K562 (cell line): ENCODE measurements around the gene NDUFAF5. TPM values are rescaled to one million over a fixed set of nuclear protein-coding genes. Genes with fewer than 3 reads are reported as not detected.

Experiments
- ATAC-seq: fragments of 200-7000 bp; cut with Tn5 transposase; 3 replicates; pipeline ENCODE4 v1.9.1; 2020; ENCODE audit warnings: moderate library complexity
- BruUV-seq: library from RNA; stranded (reverse); fragments of 400-500 nt; replicated peaks from 2 replicates; lab custom pipeline; 2021; lab: Mats Ljungman, UMichigan
- CTCF ChIA-PET: fragments of 300-600 bp; formaldehyde crosslinking; extraction: SDS; loops from one replicate; lab custom pipeline; 2021; ENCODE audit warnings: low intra/inter-chr PET ratio; lab: Yijun Ruan, JAX
- POLR2A ChIA-PET: fragments of 300-600, 350-650 bp; sonication (Branson Sonifier 250); formaldehyde crosslinking; extraction: SDS; loops from one replicate; lab custom pipeline; 2021; ENCODE audit warnings: antibody characterized with exemption, inconsistent platforms; lab: Yijun Ruan, JAX
- DNase-seq, 4 experiments: peaks; one replicate each; pipeline versions ENCODE4 v3.0.0 to v3.0.0-alpha.2; 2011 to 2018; ENCODE audit warnings: low spot score in 3 of 4, mixed read lengths in 3 of 4; ENCODE audit errors: extremely low read depth in 1 of 4
- FAIRE-seq: peaks from 2 replicates; lab custom pipeline; 2011; peaks lifted over from hg19 to GRCh38; lab: Jason Lieb, UNC
- H2AFZ ChIP-seq: 2 replicates; pipeline ENCODE4 v1.6.0; 2011; ENCODE audit warnings: low read depth, low read length, control low read depth, inconsistent platforms
- H3K27ac ChIP-seq: fragments of 200-600 bp; 3 replicates; pipeline ENCODE4 v1.8.0; 2011; ENCODE audit warnings: low read depth, mild to moderate bottlenecking, control low read depth, inconsistent platforms, low read length, moderate library complexity, mixed read lengths; ENCODE audit errors: extremely low read depth
- H3K27me3 ChIP-seq, 2 experiments: fragments of 300-600 bp in 1 of 2; 2 replicates in 1 of 2; 3 replicates in 1 of 2; pipeline versions ENCODE4 v1.6.0 to v1.8.0; 2011; ENCODE audit warnings: inconsistent platforms in 2 of 2, low read length in 2 of 2, mild to moderate bottlenecking in 1 of 2, mixed read lengths in 1 of 2, moderate library complexity in 1 of 2; ENCODE audit not compliant: control insufficient read depth in 2 of 2, insufficient read depth in 2 of 2
- H3K36me3 ChIP-seq: fragments of 300-600 bp; 3 replicates; pipeline ENCODE4 v1.8.0; 2011; ENCODE audit warnings: mild to moderate bottlenecking, low read length, inconsistent platforms; ENCODE audit not compliant: control insufficient read depth, insufficient read depth
- H3K4me1 ChIP-seq, 2 experiments: fragments of 200-600 bp in 1 of 2; replicated peaks in 1 of 2; 2 replicates in 1 of 2; 3 replicates in 1 of 2; pipeline versions ENCODE4 v1.5.1 to v1.8.0; 2011; ENCODE audit warnings: inconsistent platforms in 2 of 2, low read length in 2 of 2, mild to moderate bottlenecking in 1 of 2, mixed read lengths in 1 of 2, moderate library complexity in 1 of 2; ENCODE audit not compliant: control insufficient read depth in 2 of 2, insufficient read depth in 2 of 2
- H3K4me2 ChIP-seq: 2 replicates; pipeline ENCODE4 v1.6.1; 2011; ENCODE audit warnings: low read length, control low read depth, inconsistent platforms, mixed read lengths; ENCODE audit not compliant: insufficient read depth
- H3K4me3 ChIP-seq: fragments of 200-600 bp; sonication (generic), shearing (Covaris generic); 2 replicates; pipeline ENCODE4 v1.5.1; 2016; ENCODE audit warnings: control low read depth, inconsistent platforms
- H3K79me2 ChIP-seq: fragments of 200-600 bp; 3 replicates; pipeline ENCODE4 v1.8.0; 2011; ENCODE audit warnings: low read length, inconsistent platforms; ENCODE audit not compliant: control insufficient read depth, insufficient read depth
- H3K9ac ChIP-seq, 2 experiments: 2 replicates each; pipeline versions ENCODE4 v1.6.0 to v1.6.1; 2011; ENCODE audit warnings: low read depth in 2 of 2, low read length in 2 of 2, control low read depth in 1 of 2, inconsistent platforms in 1 of 2, mild to moderate bottlenecking in 1 of 2, mixed read lengths in 1 of 2; ENCODE audit not compliant: insufficient read depth in 1 of 2
- H3K9me1 ChIP-seq: one replicate; pipeline ENCODE4 v1.6.0; 2011; ENCODE audit warnings: inconsistent platforms, mild to moderate bottlenecking, low read length, moderate library complexity; ENCODE audit not compliant: control insufficient read depth, insufficient read depth
- H3K9me3 ChIP-seq: replicated peaks from 2 replicates; pipeline ENCODE4 v1.5.1; 2011; ENCODE audit warnings: low read depth, low read length, inconsistent platforms; ENCODE audit not compliant: control insufficient read depth, insufficient read depth
- H4K20me1 ChIP-seq: replicated peaks from 2 replicates; pipeline ENCODE4 v1.6.1; 2011; ENCODE audit warnings: low read length, inconsistent platforms, mixed read lengths; ENCODE audit not compliant: control insufficient read depth, insufficient read depth
- SLC30A9 ChIP-seq: fragments of 250-450 bp; sonication (Bioruptor Pico); IDR thresholded peaks from 2 replicates; pipeline ENCODE4 v1.8.0; 2022; ENCODE audit warnings: mild to moderate bottlenecking, moderate library complexity
- SRSF9 ChIP-seq: fragments of 200-400 bp; formaldehyde crosslinking; IDR thresholded peaks from 2 replicates; pipeline ENCODE4 v1.6.1; 2017; ENCODE audit warnings: low read depth, low read length, borderline replicate concordance
- TBP ChIP-seq: optimal IDR thresholded peaks from 2 replicates; pipeline ENCODE3; 2011; ENCODE audit warnings: low read depth, low read length, improper control_type of control experiment
- TCF15 ChIP-seq: fragments of 250-450 bp; sonication (Bioruptor Pico); IDR thresholded peaks from 2 replicates; pipeline ENCODE4 v1.8.0; 2022; ENCODE audit warnings: moderate library complexity, mild to moderate bottlenecking, inconsistent platforms
- ZFP30 ChIP-seq: fragments of 250-450 bp; sonication (Bioruptor Pico); IDR thresholded peaks from 2 replicates; pipeline ENCODE4 v1.8.0; 2022; ENCODE audit warnings: moderate library complexity, mild to moderate bottlenecking, inconsistent platforms, borderline replicate concordance
- ZNF316 ChIP-seq: fragments of 450-650 bp; IDR thresholded peaks from 2 replicates; pipeline ENCODE4 v1.6.1; 2016
- ZSCAN29 ChIP-seq: fragments of 450-650 bp; IDR thresholded peaks from 2 replicates; pipeline ENCODE4 v1.6.1; 2017
- WGBS: fragments of 100-300 bp; shearing (Covaris generic); methylation state at CpG from one replicate; pipeline ENCODE4 v1.1.6; 2016; ENCODE audit warnings: low coverage, mixed read lengths; ENCODE audit not compliant: insufficient coverage; ENCODE audit errors: missing lambda C conversion rate; 5-methylcytosine and 5-hydroxymethylcytosine counted together
- in situ Hi-C: fragments of 300-500 bp; cut with MboI; formaldehyde crosslinking; loops from 4 replicates; pipeline ENCODE4 v1.15.0; 2018; ENCODE audit warnings: inconsistent platforms, mixed read lengths
- intact Hi-C: fragments of 100-400 bp; cut with micrococcal nuclease; formaldehyde crosslinking; loops from 2 replicates; pipeline ENCODE4 v1.14.2; 2022
- polyA plus RNA-seq, 8 experiments: library from polyadenylated mRNA; depleted of rRNA in 4 of 8; stranded (reverse) in 5 of 8; unstranded in 3 of 8; fragments of >200 nt; fragmentation: Nextera tagmentation in 2 of 8; fragmentation: Illumina TruSeq in 1 of 8; extraction: Ambion mirVana in 2 of 8; extraction: Trizol in 1 of 8; gene quantifications; 2 replicates each; pipeline versions ENCODE4 v1.2.1 to v1.2.3, GENCODE V29; 2011 to 2014; ENCODE audit warnings: inconsistent platforms in 1 of 8, missing spikeins in 1 of 8
- total RNA-seq, 7 experiments: library from RNA; depleted of rRNA in 6 of 7; stranded (reverse); fragments of >200 nt in 6 of 7; fragmentation: Illumina TruSeq in 2 of 7; extraction: Trizol in 2 of 7; gene quantifications; 2 replicates each; pipeline versions ENCODE4 v1.2.1 to v1.2.3, GENCODE V29; 2011 to 2021; ENCODE audit warnings: low replicate concordance in 1 of 7
- TF ChIP-seq, protein P1 (sequence below): fragments of 150-350 bp; IDR thresholded peaks from 2 replicates; pipeline ENCODE4 v1.6.1; 2014; ENCODE audit warnings: low read depth, mild to moderate bottlenecking, low read length, borderline replicate concordance
- TF ChIP-seq, protein P2 (sequence below), 2 experiments: fragments of 250-450 bp in 1 of 2; fragments of 450-650 bp in 1 of 2; sonication (Bioruptor Pico) in 1 of 2; IDR thresholded peaks; 2 replicates each; pipeline versions ENCODE4 v1.6.1 to v1.8.0; 2016 to 2021; ENCODE audit warnings: mild to moderate bottlenecking in 2 of 2, moderate library complexity in 2 of 2, missing compliant biosample characterization in 1 of 2, missing genetic modification characterization in 1 of 2

The NDUFAF5 gene
- total and polyA plus RNA-seq, 9 of the 15 experiments (the other 6 are each of a cell fraction or from before 2014, with no cell fraction given), result 17.2 to 33.1 (median 27.3) TPM

- Histone ChIP-seq H3K27me3 (no peaks in the 10 kb centered on the region), H3K9ac (no peak overlapping the region), H3K4me2 (no peak overlapping the region), H3K36me3 (peaks cover 83% of the 10 kb centered on the region; the same call in 2 of the 3 replicates), H3K79me2 (no peaks in the 10 kb centered on the region), H3K9me1 (no peaks in the 10 kb centered on the region), H3K4me1 (no peaks in the 10 kb centered on the region), H4K20me1 (no peaks in the 10 kb centered on the region), H2AFZ (no peak overlapping the region), H3K27ac (no peak overlapping the region), H3K4me3 (no peak overlapping the region), H3K9me3 (no peaks in the 10 kb centered on the region)
- ATAC-seq (no peak), DNase-seq (no peak), FAIRE-seq (no peak)
- in situ Hi-C loops, result no loop called here
- POLR2A ChIA-PET, result no interaction called here
- CTCF ChIA-PET, result no interaction called here
- TF ChIP-seq ZNF316 (peak; percentile 58), TBP (no peak), SRSF9 (no peak)
- intact Hi-C loops, result no loop called here
- BruUV-seq, result no TSS peak
These were observed 25.6 kb downstream of the NDUFAF5 start for GRCh38 chr20:13810446-13810845.

DNA sequence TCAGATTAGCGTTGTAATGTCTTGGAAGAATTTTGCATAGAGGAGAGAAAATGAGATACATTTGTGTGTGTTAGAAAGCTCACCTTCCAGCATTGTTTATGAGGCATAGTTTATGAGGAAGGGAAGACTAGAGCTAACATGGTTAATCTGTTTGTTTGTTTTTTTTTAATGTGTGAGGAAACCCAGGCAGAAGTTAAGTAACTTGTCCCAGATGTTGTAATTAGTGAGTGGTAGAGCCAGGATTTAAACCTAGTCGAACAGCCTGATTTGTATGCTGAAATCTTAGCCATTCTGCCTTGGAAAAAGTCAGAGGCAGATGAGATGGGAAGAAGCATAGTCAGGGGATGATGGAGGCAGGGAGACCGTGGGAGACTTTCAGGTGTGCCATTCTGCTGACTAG, 29.1 kb downstream of the NDUFAF5 start:
- no peak overlapping the region for H3K9ac ChIP-seq
- ATAC-seq (no peak), DNase-seq (no peak), FAIRE-seq (no peak)
- 33% methylated on average over 2 of the region's 3 CpGs for WGBS
- H4K20me1 ChIP-seq, result no peaks in the 10 kb centered on the region
- no peak overlapping the region for H3K27ac ChIP-seq
- H3K4me3 ChIP-seq, result no peak overlapping the region
- ChIA-PET POLR2A (no interaction called here), CTCF (no interaction called here)
- no peaks in the 10 kb centered on the region for H3K79me2 ChIP-seq
- H3K27me3 ChIP-seq, result no peaks in the 10 kb centered on the region
- H2AFZ ChIP-seq, result no peak overlapping the region
- in situ Hi-C loops (no loop called here), intact Hi-C loops (no loop called here)
- H3K9me3 ChIP-seq, result no peaks in the 10 kb centered on the region
- H3K9me1 ChIP-seq, result no peaks in the 10 kb centered on the region
- BruUV-seq, result no TSS peak
- no peaks in the 10 kb centered on the region for H3K4me1 ChIP-seq
- H3K36me3 ChIP-seq, result peaks cover 93% of the 10 kb centered on the region; the same call in 2 of the 3 replicates
- H3K4me2 ChIP-seq, result no peak overlapping the region
- TF ChIP-seq ZFP30 (CRISPR knock-in tag) (no peak), SLC30A9 (CRISPR knock-in tag) (no peak), ZSCAN29 (no peak), TCF15 (CRISPR knock-in tag) (no peak)
- TF ChIP-seq, protein P1, sequence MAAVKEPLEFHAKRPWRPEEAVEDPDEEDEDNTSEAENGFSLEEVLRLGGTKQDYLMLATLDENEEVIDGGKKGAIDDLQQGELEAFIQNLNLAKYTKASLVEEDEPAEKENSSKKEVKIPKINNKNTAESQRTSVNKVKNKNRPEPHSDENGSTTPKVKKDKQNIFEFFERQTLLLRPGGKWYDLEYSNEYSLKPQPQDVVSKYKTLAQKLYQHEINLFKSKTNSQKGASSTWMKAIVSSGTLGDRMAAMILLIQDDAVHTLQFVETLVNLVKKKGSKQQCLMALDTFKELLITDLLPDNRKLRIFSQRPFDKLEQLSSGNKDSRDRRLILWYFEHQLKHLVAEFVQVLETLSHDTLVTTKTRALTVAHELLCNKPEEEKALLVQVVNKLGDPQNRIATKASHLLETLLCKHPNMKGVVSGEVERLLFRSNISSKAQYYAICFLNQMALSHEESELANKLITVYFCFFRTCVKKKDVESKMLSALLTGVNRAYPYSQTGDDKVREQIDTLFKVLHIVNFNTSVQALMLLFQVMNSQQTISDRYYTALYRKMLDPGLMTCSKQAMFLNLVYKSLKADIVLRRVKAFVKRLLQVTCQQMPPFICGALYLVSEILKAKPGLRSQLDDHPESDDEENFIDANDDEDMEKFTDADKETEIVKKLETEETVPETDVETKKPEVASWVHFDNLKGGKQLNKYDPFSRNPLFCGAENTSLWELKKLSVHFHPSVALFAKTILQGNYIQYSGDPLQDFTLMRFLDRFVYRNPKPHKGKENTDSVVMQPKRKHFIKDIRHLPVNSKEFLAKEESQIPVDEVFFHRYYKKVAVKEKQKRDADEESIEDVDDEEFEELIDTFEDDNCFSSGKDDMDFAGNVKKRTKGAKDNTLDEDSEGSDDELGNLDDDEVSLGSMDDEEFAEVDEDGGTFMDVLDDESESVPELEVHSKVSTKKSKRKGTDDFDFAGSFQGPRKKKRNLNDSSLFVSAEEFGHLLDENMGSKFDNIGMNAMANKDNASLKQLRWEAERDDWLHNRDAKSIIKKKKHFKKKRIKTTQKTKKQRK, result no peak
- TF ChIP-seq, protein P2, sequence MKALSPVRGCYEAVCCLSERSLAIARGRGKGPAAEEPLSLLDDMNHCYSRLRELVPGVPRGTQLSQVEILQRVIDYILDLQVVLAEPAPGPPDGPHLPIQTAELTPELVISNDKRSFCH (CRISPR knock-in tag; IDR thresholded peaks at IDR 0.05), result no peak
- TF ChIP-seq, protein P2 (tag; IDR thresholded peaks at IDR 0.05), result no peak
